T-cell (primary cell): Measurements from ENCODE around the gene ZBTB4. TPM values are rescaled to one million over a fixed set of nuclear protein-coding genes. Genes with fewer than 3 reads are reported as not detected.
"Not testable (repeated sequence)": the region's sequence is repeated elsewhere in the genome, so short reads cannot be mapped to it uniquely, and the experiment has no call there.

Experiments used
- ATAC-seq, 4 experiments: fragments of 200-7000 bp in 3 of 4; fragments of 150-1000 bp in 1 of 4; cut with Tn5 transposase; replicated peaks in 1 of 4; 1 replicate in 3 of 4; 2 replicates in 1 of 4; pipeline ENCODE4 v1.10.0; 2021; ENCODE audit warnings: moderate library complexity in 3 of 4, mild to moderate bottlenecking in 2 of 4, moderate number of reproducible peaks in 1 of 4
- CTCF ChIA-PET, 2 donors: fragments of 300-600 bp; sonication (Branson Sonifier 250); formaldehyde crosslinking; loops; one replicate each; lab custom pipeline; 2022; ENCODE audit warnings: antibody characterized with exemption in 2 of 2; lab: Charles Lee
- POLR2A ChIA-PET, 2 donors: fragments of 300-600 bp; sonication (Branson Sonifier 250); formaldehyde crosslinking; loops; one replicate each; lab custom pipeline; 2022; ENCODE audit warnings: antibody characterized with exemption in 2 of 2; lab: Charles Lee
- DNase-seq, 35 experiments: peaks; one replicate each; pipeline versions ENCODE4 v3.0.0 to v3.0.0-alpha.2; 2013 to 2023
- H3K27ac ChIP-seq: one replicate; pipeline ENCODE4 v1.5.1; 2013; ENCODE audit warnings: low read length
- H3K27me3 ChIP-seq, 2 experiments: replicated peaks in 1 of 2; 1 replicate in 1 of 2; 2 replicates in 1 of 2; pipeline versions ENCODE4 v1.6.1 to v1.7.0; 2013; ENCODE audit warnings: low read length in 1 of 2, mixed read lengths in 1 of 2; ENCODE audit not compliant: control insufficient read depth in 2 of 2, insufficient read depth in 2 of 2; ENCODE audit errors: extremely low read depth in 1 of 2
- H3K36me3 ChIP-seq, 2 donors: 1 replicate in 1 of 2; 2 replicates in 1 of 2; pipeline versions ENCODE4 v1.6.1 to v1.7.0; 2013; ENCODE audit warnings: low read length in 1 of 2; ENCODE audit not compliant: control insufficient read depth in 2 of 2, insufficient read depth in 1 of 2; ENCODE audit errors: extremely low read depth in 1 of 2
- H3K4me1 ChIP-seq, 2 experiments: 1 replicate in 1 of 2; 2 replicates in 1 of 2; pipeline versions ENCODE4 v1.6.1 to v1.7.0; 2013; ENCODE audit warnings: low read length in 2 of 2, mixed read lengths in 1 of 2; ENCODE audit not compliant: insufficient read depth in 2 of 2, control insufficient read depth in 1 of 2; ENCODE audit errors: extremely low read depth in 1 of 2
- H3K4me3 ChIP-seq, 2 donors: 1 replicate in 1 of 2; 2 replicates in 1 of 2; pipeline versions ENCODE4 v1.5.1 to v1.7.0; 2013; ENCODE audit warnings: mild to moderate bottlenecking in 2 of 2, low read length in 1 of 2, moderate library complexity in 1 of 2; ENCODE audit not compliant: control insufficient read depth in 1 of 2; ENCODE audit errors: extremely low read depth in 1 of 2
- H3K9me3 ChIP-seq: 2 replicates; pipeline ENCODE4 v1.7.0; 2013
- H3K27ac Mint-ChIP-seq, 2 donors: one replicate each; pipeline ENCODE4 v1.8.0; 2020 to 2021; ENCODE audit warnings: mild to moderate bottlenecking in 2 of 2, mixed read lengths in 2 of 2
- H3K27me3 Mint-ChIP-seq, 2 donors: one replicate each; pipeline ENCODE4 v1.8.0; 2021 to 2022; ENCODE audit warnings: mixed read lengths in 2 of 2
- H3K36me3 Mint-ChIP-seq: one replicate; pipeline ENCODE4 v1.8.0; 2021; ENCODE audit warnings: mixed read lengths
- H3K4me1 Mint-ChIP-seq, 3 donors: one replicate each; pipeline ENCODE4 v1.8.0; 2020 to 2022; ENCODE audit warnings: mixed read lengths in 3 of 3, mild to moderate bottlenecking in 1 of 3
- H3K4me3 Mint-ChIP-seq, 3 donors: one replicate each; pipeline ENCODE4 v1.8.0; 2020 to 2022; ENCODE audit warnings: mild to moderate bottlenecking in 3 of 3, mixed read lengths in 3 of 3, moderate library complexity in 3 of 3
- H3K9me3 Mint-ChIP-seq, 3 donors: one replicate each; pipeline ENCODE4 v1.8.0; 2020 to 2022; ENCODE audit warnings: mixed read lengths in 3 of 3
- WGBS: methylation state at CpG from one replicate; pipeline ENCODE4 v1.1.5; 2013; ENCODE audit warnings: missing lambda C conversion rate; ENCODE audit not compliant: insufficient coverage; 5-methylcytosine and 5-hydroxymethylcytosine counted together
- total RNA-seq, 35 experiments: library from RNA in 6 of 35; stranded (reverse) in 6 of 35; fragments of 120-200 nt in 1 of 35; gene quantifications; one replicate each; pipeline versions ENCODE4 v1.2.1 to v1.2.4 and lab custom pipeline; 2013 to 2026

The ZBTB4 gene
- total RNA-seq, 5 donors from 2014 or later (not counting 1 experiment from before 2014, with no cell fraction given) = 64.0 to 86.6 (median 82.7) TPM

- 99% methylated on average over 20 of the region's 31 CpGs for WGBS
- H3K27me3 ChIP-seq, H3K4me3 ChIP-seq, H3K9me3 ChIP-seq, DNase-seq, H3K27me3 Mint-ChIP-seq, H3K36me3 Mint-ChIP-seq, H3K36me3 ChIP-seq, CTCF ChIA-PET, ATAC-seq, H3K9me3 Mint-ChIP-seq: not testable (repeated sequence)
- Mint-ChIP-seq H3K27ac (peak overlapping the region; percentile 100), H3K4me3 (peak overlapping the region; percentile 92 to 99 (median 98)), H3K4me1 (peaks cover 73 to 79% (median 75%) of the 10 kb centered on the region in 3 donors)
- POLR2A ChIA-PET = interaction anchor here in 1 of 2 donors (0.7 kb wide), 2 partner anchors 79 to 146 kb away, joined by 3 read pairs; partner anchors contain the start of gene ACAP1
- Histone ChIP-seq H3K27ac (peak overlapping the region; percentile 99), H3K4me1 (peaks cover 29 to 72% of the 10 kb centered on the region in 2 experiments)
Measured at GRCh38 chr17:7481842-7482741, 2.7 kb upstream of the ZBTB4 start.

- CTCF ChIA-PET, H3K27me3 ChIP-seq, H3K9me3 Mint-ChIP-seq, H3K9me3 ChIP-seq, DNase-seq, H3K36me3 Mint-ChIP-seq, H3K27me3 Mint-ChIP-seq, ATAC-seq, H3K36me3 ChIP-seq: not testable (repeated sequence)
- H3K4me1 Mint-ChIP-seq = peaks cover 73 to 79% (median 75%) of the 10 kb centered on the region in 3 donors
- H3K4me3 Mint-ChIP-seq = peak within 1 kb of the TSS; percentile 88 to 92 (median 90)
- Histone ChIP-seq H3K4me1 (peaks cover 25 to 76% of the 10 kb centered on the region in 2 experiments), H3K27ac (peak within 1 kb of the TSS; percentile 90), H3K4me3 (peak within 1 kb of the TSS; percentile 72 to 94)
- peak within 1 kb of the TSS; percentile 100 for H3K27ac Mint-ChIP-seq
- no CpG with 5 or more reads among the region's 4 CpGs for WGBS
- POLR2A ChIA-PET = interaction anchor here in 1 of 2 donors (0.6 to 0.7 kb wide), 3 partner anchors 40 to 145 kb away, joined by 3 to 7 read pairs (median 3); partner anchors contain the start of gene ACAP1
Measured at GRCh38 chr17:7481275-7481674, 1.8 kb upstream of the ZBTB4 start, which contains the start of gene SLC35G6. TSS of gene SLC35G6 (plus strand) at chr17:7481446. CDS start at chr17:7481517, 71 bp downstream.

- no peak for ATAC-seq
- H3K9me3 ChIP-seq = no peaks in the 10 kb centered on the region
- H3K9me3 Mint-ChIP-seq = no peaks in the 10 kb centered on the region
- H3K4me1 Mint-ChIP-seq = peaks cover 73 to 76% (median 74%) of the 10 kb centered on the region in 3 donors
- peak overlapping the region; percentile 100 for H3K27ac Mint-ChIP-seq
- peak overlapping the region; percentile 72 to 94 for H3K4me3 ChIP-seq
- peaks cover 19 to 74% of the 10 kb centered on the region in 2 experiments for H3K4me1 ChIP-seq
- no peaks in the 10 kb centered on the region for H3K27me3 ChIP-seq
- no peaks in the 10 kb centered on the region for H3K36me3 Mint-ChIP-seq
- no peak for DNase-seq
- WGBS = 8% methylated on average over 4 of the region's 8 CpGs
- H3K27ac ChIP-seq = peak overlapping the region; percentile 90
- peak overlapping the region; percentile 88 to 92 (median 90) for H3K4me3 Mint-ChIP-seq
- POLR2A ChIA-PET = interaction anchor here in 1 of 2 donors (0.6 kb wide), 1 partner anchor 18 kb away, joined by 4 read pairs; no protein-coding TSS in a partner anchor
- no peaks in the 10 kb centered on the region for H3K27me3 Mint-ChIP-seq
- CTCF ChIA-PET = interaction anchor here in 1 of 2 donors (0.6 to 2.1 kb wide), 4 partner anchors 36 to 78 kb away, joined by 3 to 5 read pairs (median 4); partner anchors contain the start of gene TMEM102
- H3K36me3 ChIP-seq = peaks cover 0 to 3% of the 10 kb centered on the region in 2 donors
Measured at GRCh38 chr17:7480089-7480384, 606 bp upstream of the ZBTB4 start.

GRCh38 chr17:7478276-7479212, 887 bp downstream of the ZBTB4 start:
- Mint-ChIP-seq H3K9me3 (no peaks in the 10 kb centered on the region), H3K27me3 (no peaks in the 10 kb centered on the region), H3K27ac (peak overlapping the region; percentile 89 to 96), H3K36me3 (no peaks in the 10 kb centered on the region), H3K4me3 (peak overlapping the region; percentile 92 to 96 (median 95)), H3K4me1 (peaks cover 64 to 79% (median 78%) of the 10 kb centered on the region in 3 donors)
- Histone ChIP-seq H3K36me3 (peaks cover 0 to 3% of the 10 kb centered on the region in 2 donors), H3K4me3 (peak overlapping the region; percentile 67 to 81), H3K27me3 (no peaks in the 10 kb centered on the region), H3K27ac (peak overlapping the region; percentile 88), H3K4me1 (peaks cover 19 to 80% of the 10 kb centered on the region in 2 experiments), H3K9me3 (no peaks in the 10 kb centered on the region)
- 24% methylated on average over 35 of the region's 40 CpGs for WGBS
- ChIA-PET CTCF (interaction anchor here in 1 of 2 donors (0.7 to 2.1 kb wide), 3 partner anchors 35 to 44 kb away, joined by 3 to 5 read pairs (median 3); partner anchors contain the start of gene TMEM102), POLR2A (interaction anchor here in 1 of 2 donors (0.6 to 0.7 kb wide), 2 partner anchors 76 to 252 kb away, joined by 3 read pairs; no protein-coding TSS in a partner anchor)
- peak; percentile 50 to 85 (median 78) for DNase-seq
- ATAC-seq = peak; percentile 36 to 47 (median 46)

GRCh38 chr17:7477392-7478275, 1.8 kb downstream of the ZBTB4 start:
- DNase-seq (peak in 29 of 35 experiments; percentile 24 to 72 (median 43)), ATAC-seq (peak in 1 of 4 experiments; percentile 40)
- Mint-ChIP-seq H3K4me1 (peaks cover 60 to 78% (median 75%) of the 10 kb centered on the region in 3 donors), H3K27me3 (no peaks in the 10 kb centered on the region), H3K27ac (peak overlapping the region; percentile 89 to 96), H3K36me3 (no peaks in the 10 kb centered on the region), H3K4me3 (peak overlapping the region; percentile 92 to 96 (median 95)), H3K9me3 (no peaks in the 10 kb centered on the region)
- peaks cover 0 to 3% of the 10 kb centered on the region in 2 donors for H3K36me3 ChIP-seq
- POLR2A ChIA-PET = interaction anchor here (0.5 to 1.1 kb wide), 4 partner anchors 8 to 345 kb away, joined by 3 to 6 read pairs (median 4); no protein-coding TSS in a partner anchor
- CTCF ChIA-PET = no interaction called here
- H3K27me3 ChIP-seq = no peaks in the 10 kb centered on the region
- peak overlapping the region; percentile 88 for H3K27ac ChIP-seq
- H3K4me1 ChIP-seq = peaks cover 17 to 75% of the 10 kb centered on the region in 2 experiments
- H3K4me3 ChIP-seq = peak overlapping the region; percentile 67 to 81
- 68% methylated on average over 22 of the region's 26 CpGs for WGBS
- H3K9me3 ChIP-seq = no peaks in the 10 kb centered on the region
